Immature natural killer cell (primary cell): ENCODE data around the gene CYP4Z1. TPM values are rescaled to one million over a fixed set of nuclear protein-coding genes. Genes with fewer than 3 reads are reported as not detected.
"Not testable (repeated sequence)": the region's sequence is repeated elsewhere in the genome, so short reads cannot be mapped to it uniquely, and the experiment has no call there.

Experiments
- DNase-seq, 3 donors: peaks; one replicate each; pipeline ENCODE4 v3.0.0; 2022; ENCODE audit warnings: mixed read lengths in 1 of 3
- H3K27ac Mint-ChIP-seq, 6 donors: one replicate each; pipeline ENCODE4 v1.8.0; 2020; ENCODE audit warnings: mixed read lengths in 6 of 6, mild to moderate bottlenecking in 5 of 6, inconsistent platforms in 4 of 6, moderate library complexity in 3 of 6
- H3K27me3 Mint-ChIP-seq, 3 donors: one replicate each; pipeline ENCODE4 v1.8.0; 2020 to 2021; ENCODE audit warnings: low read depth in 3 of 3, mild to moderate bottlenecking in 3 of 3, mixed read lengths in 3 of 3, moderate library complexity in 3 of 3, inconsistent platforms in 1 of 3
- H3K36me3 Mint-ChIP-seq, 3 donors: one replicate each; pipeline ENCODE4 v1.8.0; 2020; ENCODE audit warnings: mixed read lengths in 3 of 3, inconsistent platforms in 2 of 3, mild to moderate bottlenecking in 2 of 3
- H3K4me1 Mint-ChIP-seq, 2 donors: one replicate each; pipeline ENCODE4 v1.8.0; 2020; ENCODE audit warnings: inconsistent platforms in 2 of 2, mild to moderate bottlenecking in 2 of 2, mixed read lengths in 2 of 2, moderate library complexity in 1 of 2
- H3K4me3 Mint-ChIP-seq, 5 donors: one replicate each; pipeline ENCODE4 v1.8.0; 2020; ENCODE audit warnings: mild to moderate bottlenecking in 5 of 5, mixed read lengths in 5 of 5, inconsistent platforms in 3 of 5, moderate library complexity in 3 of 5
- H3K9me3 Mint-ChIP-seq, 6 donors: one replicate each; pipeline ENCODE4 v1.8.0; 2020; ENCODE audit warnings: mild to moderate bottlenecking in 6 of 6, mixed read lengths in 6 of 6, inconsistent platforms in 4 of 6, moderate library complexity in 3 of 6
- polyA plus RNA-seq, 3 donors: library from polyadenylated mRNA; unstranded; fragments of 300-500 nt; fragmentation: Illumina TruSeq; gene quantifications; one replicate each; pipeline ENCODE4 v1.2.3, GENCODE V29; 2021

The CYP4Z1 gene
- polyA plus RNA-seq, result not detected

GRCh38 chr1:47067097-47067594 is at the start of gene CYP4Z1:
CYP4Z1 (plus strand) TSS chr1:47067231; CDS start chr1:47067491, 260 bp downstream.
- H3K4me1 Mint-ChIP-seq, result no peaks in the 10 kb centered on the region
- peaks cover 6 to 9% (median 7%) of the 10 kb centered on the region in 3 donors for H3K27me3 Mint-ChIP-seq
- H3K9me3 Mint-ChIP-seq, result no peaks in the 10 kb centered on the region
- no peaks in the 10 kb centered on the region for H3K36me3 Mint-ChIP-seq
- DNase-seq, result no peak
- H3K4me3 Mint-ChIP-seq, result no peak within 1 kb of the TSS
- no peak within 1 kb of the TSS for H3K27ac Mint-ChIP-seq

GRCh38 chr1:47021070-47021469 is 46.0 kb upstream of the CYP4Z1 start:
- H3K27ac Mint-ChIP-seq, result no peak overlapping the region
- peaks cover 2 to 9% (median 9%) of the 10 kb centered on the region in 3 donors for H3K27me3 Mint-ChIP-seq
- no peaks in the 10 kb centered on the region for H3K4me1 Mint-ChIP-seq
- H3K4me3 Mint-ChIP-seq, result no peak overlapping the region
- DNase-seq, result no peak
- H3K9me3 Mint-ChIP-seq, result peaks cover 0 to 3% (median 0%) of the 10 kb centered on the region in 6 donors
- H3K36me3 Mint-ChIP-seq, result no peaks in the 10 kb centered on the region

- Mint-ChIP-seq H3K27ac (no peak within 1 kb of the TSS), H3K9me3 (peaks cover 0 to 3% (median 0%) of the 10 kb centered on the region in 6 donors), H3K4me3 (no peak within 1 kb of the TSS), H3K27me3 (peaks cover 2 to 12% (median 9%) of the 10 kb centered on the region in 3 donors), H3K36me3 (no peaks in the 10 kb centered on the region), H3K4me1 (no peaks in the 10 kb centered on the region)
- DNase-seq, result no peak
Measured at GRCh38 chr1:47023268-47024140, 43.5 kb upstream of the CYP4Z1 start, which contains the start of gene CYP4X1. CYP4X1 (plus strand) TSS chr1:47023669; CDS start chr1:47023818, 149 bp downstream.

- Mint-ChIP-seq H3K4me3 (no peak overlapping the region), H3K4me1 (no peaks in the 10 kb centered on the region), H3K27me3 (peaks cover 2 to 12% (median 9%) of the 10 kb centered on the region in 3 donors), H3K27ac (no peak overlapping the region), H3K36me3 (no peaks in the 10 kb centered on the region), H3K9me3 (peaks cover 0 to 3% (median 0%) of the 10 kb centered on the region in 6 donors)
- no peak for DNase-seq
Measured at GRCh38 chr1:47024141-47024801, 42.8 kb upstream of the CYP4Z1 start.

GRCh38 chr1:47030170-47030805 is 36.7 kb upstream of the CYP4Z1 start:
- H3K4me3 Mint-ChIP-seq, result no peak overlapping the region
- no peaks in the 10 kb centered on the region for H3K9me3 Mint-ChIP-seq
- no peaks in the 10 kb centered on the region for H3K36me3 Mint-ChIP-seq
- H3K27ac Mint-ChIP-seq, result no peak overlapping the region
- no peaks in the 10 kb centered on the region for H3K4me1 Mint-ChIP-seq
- peaks cover 0 to 7% (median 1%) of the 10 kb centered on the region in 3 donors for H3K27me3 Mint-ChIP-seq
- DNase-seq, result no peak

- H3K27me3 Mint-ChIP-seq, result peaks cover 0 to 10% (median 0%) of the 10 kb centered on the region in 3 donors
- no peaks in the 10 kb centered on the region for H3K36me3 Mint-ChIP-seq
- no peak overlapping the region for H3K4me3 Mint-ChIP-seq
- no peaks in the 10 kb centered on the region for H3K4me1 Mint-ChIP-seq
- DNase-seq, result no peak
- H3K9me3 Mint-ChIP-seq, result no peaks in the 10 kb centered on the region
- H3K27ac Mint-ChIP-seq, result no peak overlapping the region
Measured at GRCh38 chr1:47031059-47031458, 36.0 kb upstream of the CYP4Z1 start.

GRCh38 chr1:47031585-47031984 is 35.4 kb upstream of the CYP4Z1 start:
- DNase-seq, result no peak
- Mint-ChIP-seq H3K36me3 (no peaks in the 10 kb centered on the region), H3K27me3 (peaks cover 0 to 10% (median 0%) of the 10 kb centered on the region in 3 donors), H3K9me3 (no peaks in the 10 kb centered on the region), H3K4me1 (no peaks in the 10 kb centered on the region), H3K4me3 (no peak overlapping the region), H3K27ac (no peak overlapping the region)

- Mint-ChIP-seq H3K27me3 (peaks cover 0 to 9% (median under 1%) of the 10 kb centered on the region in 3 donors), H3K36me3 (no peaks in the 10 kb centered on the region), H3K9me3 (no peaks in the 10 kb centered on the region), H3K4me3 (no peak overlapping the region), H3K4me1 (no peaks in the 10 kb centered on the region), H3K27ac (no peak overlapping the region)
- no peak for DNase-seq
Measured at GRCh38 chr1:47036764-47037163, 30.3 kb upstream of the CYP4Z1 start.

- H3K27me3 Mint-ChIP-seq, result peaks cover 0 to 8% (median 0%) of the 10 kb centered on the region in 3 donors
- no peak overlapping the region for H3K4me3 Mint-ChIP-seq
- H3K36me3 Mint-ChIP-seq, result peaks cover 0 to 4% (median 0%) of the 10 kb centered on the region in 3 donors
- DNase-seq, result no peak
- peaks cover 2 to 22% (median 4%) of the 10 kb centered on the region in 6 donors for H3K9me3 Mint-ChIP-seq
- no peak overlapping the region for H3K27ac Mint-ChIP-seq
- H3K4me1 Mint-ChIP-seq, result no peaks in the 10 kb centered on the region
Measured at GRCh38 chr1:47059376-47059775, 7.7 kb upstream of the CYP4Z1 start.

GRCh38 chr1:47069080-47069479 is 2.0 kb downstream of the CYP4Z1 start:
- H3K4me1 Mint-ChIP-seq, H3K36me3 Mint-ChIP-seq: not testable (repeated sequence)

GRCh38 chr1:47069509-47069908 is 2.5 kb downstream of the CYP4Z1 start:
- H3K9me3 Mint-ChIP-seq, H3K27me3 Mint-ChIP-seq, H3K36me3 Mint-ChIP-seq, H3K4me3 Mint-ChIP-seq, DNase-seq, H3K4me1 Mint-ChIP-seq, H3K27ac Mint-ChIP-seq: not testable (repeated sequence)

More at GRCh38 chr1:47069080-47069479, 2.0 kb downstream of the CYP4Z1 start:
- not testable (repeated sequence) for H3K4me3 Mint-ChIP-seq, DNase-seq, H3K9me3 Mint-ChIP-seq, H3K27ac Mint-ChIP-seq, H3K27me3 Mint-ChIP-seq

GRCh38 chr1:47089356-47089755 is 22.3 kb downstream of the CYP4Z1 start:
- H3K9me3 Mint-ChIP-seq, H3K27me3 Mint-ChIP-seq, H3K4me1 Mint-ChIP-seq, H3K27ac Mint-ChIP-seq, H3K4me3 Mint-ChIP-seq, H3K36me3 Mint-ChIP-seq: not testable (repeated sequence)
- DNase-seq, result peak in 2 of 3 donors; percentile 4 to 11

- not testable (repeated sequence) for H3K27ac Mint-ChIP-seq, H3K4me3 Mint-ChIP-seq, H3K27me3 Mint-ChIP-seq
Measured at GRCh38 chr1:47091476-47091875, 24.4 kb downstream of the CYP4Z1 start.

GRCh38 chr1:47104816-47105215 is 37.8 kb downstream of the CYP4Z1 start:
- no peak for DNase-seq
- Mint-ChIP-seq H3K27ac (no peak overlapping the region), H3K9me3 (peaks cover 9 to 21% (median 12%) of the 10 kb centered on the region in 6 donors), H3K4me1 (no peaks in the 10 kb centered on the region), H3K4me3 (no peak overlapping the region), H3K36me3 (peaks cover 0 to 3% (median 0%) of the 10 kb centered on the region in 3 donors), H3K27me3 (peaks cover 0 to 4% (median 2%) of the 10 kb centered on the region in 3 donors)

More at GRCh38 chr1:47091476-47091875, 24.4 kb downstream of the CYP4Z1 start:
- H3K9me3 Mint-ChIP-seq, DNase-seq, H3K36me3 Mint-ChIP-seq, H3K4me1 Mint-ChIP-seq: not testable (repeated sequence)
